ENCODE data around the gene SLC33A1.

DNA sequence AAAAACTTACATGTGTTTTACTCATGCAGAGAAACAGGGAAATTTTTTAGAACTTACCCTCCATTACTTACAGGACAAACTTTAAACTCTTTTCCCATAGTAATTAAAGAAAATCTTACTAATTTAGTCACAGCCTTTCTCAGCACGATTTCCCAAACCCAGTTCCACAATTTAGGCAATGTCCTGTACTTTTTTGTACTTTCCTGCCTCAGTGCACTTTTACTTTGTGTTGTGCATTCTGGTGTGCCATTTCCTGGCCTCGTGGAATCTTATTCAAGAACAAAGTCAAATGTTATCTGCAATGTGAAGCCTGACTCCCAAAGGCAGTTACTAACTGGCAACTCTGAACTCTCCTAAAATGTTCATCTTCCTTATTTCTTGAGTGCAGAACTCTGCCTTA, 1.9 kb downstream of the SLC33A1 start:
- TF ChIP-seq SIN3A (IDR thresholded peaks at IDR 0.05; ENCODE audit: borderline replicate concordance, insufficient read depth, low read length) (no peak), REST (IDR thresholded peaks at IDR 0.05; ENCODE audit: insufficient read depth in 1 of 2, low read depth in 2 of 2, low read length in 2 of 2) (no peak), TAF1 (IDR thresholded peaks at IDR 0.05; ENCODE audit: borderline replicate concordance, insufficient read depth, low read length) (no peak)
